HepG2 (cell line): Measurements from ENCODE around the gene TSNAXIP1. TPM values are rescaled to one million over a fixed set of nuclear protein-coding genes. Genes with fewer than 3 reads are reported as not detected.

Experiments
- ATAC-seq: fragments of 200-7000 bp; cut with Tn5 transposase; 3 replicates; pipeline ENCODE4 v1.9.1; 2020; ENCODE audit warnings: mild to moderate bottlenecking, moderate library complexity
- BruUV-seq: library from RNA; stranded (reverse); fragments of 400-500 nt; replicated peaks from 2 replicates; lab custom pipeline; 2021; lab: Mats Ljungman, UMichigan
- CTCF ChIA-PET: fragments of 300-600 bp; formaldehyde crosslinking; extraction: SDS; loops from one replicate; lab custom pipeline; 2021; ENCODE audit warnings: low total read pairs, inconsistent platforms, low intra/inter-chr PET ratio; lab: Yijun Ruan, JAX
- POLR2A ChIA-PET: fragments of 350-600 bp; sonication (Branson Sonifier 250); formaldehyde crosslinking; loops from one replicate; lab custom pipeline; 2020; ENCODE audit warnings: antibody characterized with exemption, inconsistent platforms; lab: Yijun Ruan, JAX
- DNase-seq: peaks from one replicate; pipeline ENCODE4 v3.0.0-alpha.2; 2015; ENCODE audit warnings: low spot score
- FAIRE-seq: peaks from 3 replicates; lab custom pipeline; 2011; peaks lifted over from hg19 to GRCh38; lab: Jason Lieb, UNC
- H2AFZ ChIP-seq: one replicate; pipeline ENCODE4 v1.6.1; 2011; ENCODE audit warnings: low read length, inconsistent platforms
- H3K27ac ChIP-seq: fragments of 300-600 bp; 3 replicates; pipeline ENCODE4 v1.8.0; 2011; ENCODE audit warnings: mixed run types, mild to moderate bottlenecking, mixed read lengths, low read length, inconsistent platforms; ENCODE audit not compliant: insufficient read depth; ENCODE audit errors: extremely low read length
- H3K27me3 ChIP-seq, 2 experiments: fragments of 200-600 bp in 1 of 2; 2 replicates in 1 of 2; 3 replicates in 1 of 2; pipeline versions ENCODE4 v1.6.0 to v1.8.0; 2011; ENCODE audit warnings: low read length in 2 of 2, mild to moderate bottlenecking in 2 of 2, moderate library complexity in 2 of 2, inconsistent platforms in 1 of 2; ENCODE audit not compliant: insufficient read depth in 2 of 2, control insufficient read depth in 1 of 2
- H3K36me3 ChIP-seq, 2 experiments: fragments of 200-600 bp in 1 of 2; replicated peaks in 1 of 2; 2 replicates in 1 of 2; 3 replicates in 1 of 2; pipeline versions ENCODE4 v1.5.1 to v1.8.0; 2011; ENCODE audit warnings: low read length in 2 of 2, inconsistent platforms in 1 of 2; ENCODE audit not compliant: insufficient read depth in 2 of 2, control insufficient read depth in 1 of 2
- H3K4me1 ChIP-seq: 2 replicates; pipeline ENCODE4 v1.5.1; 2012; ENCODE audit warnings: low read length, inconsistent platforms; ENCODE audit not compliant: insufficient read depth
- H3K4me2 ChIP-seq: 2 replicates; pipeline ENCODE4 v1.6.0; 2011; ENCODE audit warnings: low read depth, low read length, inconsistent platforms
- H3K4me3 ChIP-seq, 3 experiments: fragments of 200-600 bp in 1 of 3; sonication (generic), shearing (Covaris generic) in 1 of 3; replicated peaks in 1 of 3; 2 replicates each; pipeline ENCODE4 v1.5.1; 2011 to 2016; ENCODE audit warnings: low read length in 3 of 3, inconsistent platforms in 2 of 3, low read depth in 2 of 3, mild to moderate bottlenecking in 2 of 3, control low read depth in 1 of 3, mixed read lengths in 1 of 3; ENCODE audit not compliant: insufficient read depth in 1 of 3
- H3K79me2 ChIP-seq: one replicate; pipeline ENCODE4 v1.6.1; 2011; ENCODE audit warnings: low read length, inconsistent platforms; ENCODE audit not compliant: insufficient read depth
- H3K9ac ChIP-seq: 2 replicates; pipeline ENCODE4 v1.6.0; 2011; ENCODE audit warnings: mild to moderate bottlenecking, low read depth, low read length, inconsistent platforms; ENCODE audit not compliant: insufficient read depth
- H3K9me3 ChIP-seq: 2 replicates; pipeline ENCODE4 v1.5.1; 2012; ENCODE audit warnings: mild to moderate bottlenecking, low read length
- H4K20me1 ChIP-seq: 2 replicates; pipeline ENCODE4 v1.6.0; 2011; ENCODE audit warnings: inconsistent platforms, mild to moderate bottlenecking, low read length, moderate library complexity; ENCODE audit not compliant: insufficient read depth
- BCLAF1 ChIP-seq: fragments of 450-650 bp; IDR thresholded peaks from 2 replicates; pipeline ENCODE4 v1.6.1; 2017; ENCODE audit warnings: mild to moderate bottlenecking
- E2F2 ChIP-seq: sonication (generic); formaldehyde crosslinking; IDR thresholded peaks from 2 replicates; pipeline ENCODE4 v1.4.0; 2020; ENCODE audit warnings: missing genetic modification reagents, borderline replicate concordance
- FOXA3 ChIP-seq: IDR thresholded peaks from 2 replicates; pipeline ENCODE4 v1.6.1; 2016; ENCODE audit warnings: missing genetic modification reagents, missing compliant biosample characterization
- HIVEP1 ChIP-seq: sonication (generic); formaldehyde crosslinking; IDR thresholded peaks from 2 replicates; pipeline ENCODE4 v1.4.0; 2020; ENCODE audit warnings: mild to moderate bottlenecking, missing genetic modification reagents
- HNRNPUL1 ChIP-seq: fragments of 200-400 bp; formaldehyde crosslinking; IDR thresholded peaks from 2 replicates; pipeline ENCODE4 v1.6.1; 2017; ENCODE audit warnings: low read depth, mild to moderate bottlenecking, low read length, moderate library complexity
- IKZF4 ChIP-seq: sonication (generic); formaldehyde crosslinking; IDR thresholded peaks from 2 replicates; pipeline ENCODE4 v1.5.1; 2020; ENCODE audit warnings: borderline replicate concordance, mild to moderate bottlenecking, low read depth, missing genetic modification reagents; ENCODE audit errors: not compliant biosample characterization
- JUNB ChIP-seq: sonication (generic); formaldehyde crosslinking; IDR thresholded peaks from 2 replicates; pipeline ENCODE4 v1.8.0; 2022; ENCODE audit warnings: missing genetic modification reagents, mild to moderate bottlenecking, borderline replicate concordance
- JUND ChIP-seq: sonication (generic); formaldehyde crosslinking; IDR thresholded peaks from 2 replicates; pipeline ENCODE4 v1.8.0; 2022; ENCODE audit warnings: mild to moderate bottlenecking, missing genetic modification reagents
- LCORL ChIP-seq, 2 experiments: fragments of 450-650 bp in 1 of 2; sonication (generic) in 1 of 2; formaldehyde crosslinking in 1 of 2; IDR thresholded peaks; 2 replicates each; pipeline versions ENCODE4 v1.5.0 to v1.6.1; 2017 to 2020; ENCODE audit warnings: antibody characterized with exemption in 1 of 2, missing genetic modification reagents in 1 of 2
- RXRB ChIP-seq: IDR thresholded peaks from 2 replicates; pipeline ENCODE4 v1.6.1; 2016; ENCODE audit warnings: borderline replicate concordance, missing genetic modification reagents, missing compliant biosample characterization
- SNRNP70 ChIP-seq: fragments of 200-400 bp; formaldehyde crosslinking; IDR thresholded peaks from 2 replicates; pipeline ENCODE4 v1.6.1; 2017; ENCODE audit warnings: mild to moderate bottlenecking, low read depth, low read length, moderate library complexity
- SRSF1 ChIP-seq: fragments of 200-400 bp; formaldehyde crosslinking; optimal IDR thresholded peaks from 2 replicates; pipeline ENCODE3; 2017; ENCODE audit warnings: mild to moderate bottlenecking, low read depth, low read length, moderate library complexity
- ZBTB33 ChIP-seq: sonication (generic); formaldehyde crosslinking; IDR thresholded peaks from 2 replicates; pipeline ENCODE4 v1.4.0; 2020; ENCODE audit warnings: missing genetic modification reagents
- ZNF232 ChIP-seq: sonication (generic); formaldehyde crosslinking; IDR thresholded peaks from 2 replicates; pipeline ENCODE4 v1.4.0; 2020; ENCODE audit warnings: missing genetic modification reagents, borderline replicate concordance
- ZNF235 ChIP-seq: sonication (generic); formaldehyde crosslinking; IDR thresholded peaks from 2 replicates; pipeline ENCODE4 v1.8.1; 2023; ENCODE audit warnings: mild to moderate bottlenecking, missing genetic modification reagents, borderline replicate concordance
- ZNF704 ChIP-seq: sonication (generic); formaldehyde crosslinking; IDR thresholded peaks from 2 replicates; pipeline ENCODE4 v1.8.1; 2023; ENCODE audit warnings: mild to moderate bottlenecking, inconsistent platforms, moderate library complexity, missing genetic modification reagents, borderline replicate concordance
- WGBS: methylation state at CpG from one replicate; pipeline ENCODE4 v1.1.6; 2017; ENCODE audit warnings: low lambda C conversion rate; 5-methylcytosine and 5-hydroxymethylcytosine counted together
- in situ Hi-C: cut with HindIII; loops from 2 replicates; pipeline ENCODE4 v1.10.0; 2017; ENCODE audit warnings: low pct_unique_long_range_greater_than_20kb; ENCODE audit not compliant: extremely low pct_ligation_motif_present
- intact Hi-C: fragments of 100-400 bp; cut with micrococcal nuclease; formaldehyde crosslinking; loops from one replicate; pipeline ENCODE4 v1.10.0; 2022; ENCODE audit not compliant: unreplicated experiment
- polyA plus RNA-seq, 8 experiments: library from polyadenylated mRNA; depleted of rRNA in 3 of 8; stranded (reverse) in 7 of 8; unstranded in 1 of 8; fragments of >200 nt; fragmentation: Illumina TruSeq in 4 of 8; extraction: Trizol in 4 of 8; gene quantifications; 2 replicates each; pipeline versions ENCODE4 v1.2.1 to v1.2.3, GENCODE V29; 2011 to 2016; ENCODE audit warnings: low read depth in 4 of 8, missing spikeins in 1 of 8, mixed read lengths in 1 of 8; ENCODE audit not compliant: insufficient read depth in 1 of 8
- total RNA-seq, 5 experiments: library from RNA; depleted of rRNA; stranded (reverse); fragments of >200 nt; fragmentation: Illumina TruSeq; extraction: Trizol; gene quantifications; 2 replicates each; pipeline ENCODE4 v1.2.3, GENCODE V29; 2016; ENCODE audit warnings: low read depth in 1 of 5

Gene TSNAXIP1
- total and polyA plus RNA-seq, 2 of the 13 experiments (the other 11 are each of a cell fraction or from before 2014, with no cell fraction given): 0.37 to 0.86 TPM

- ATAC-seq: no peak
- intact Hi-C loops: loop anchor here (10.0 kb wide), 1 partner anchor 253 kb away; no protein-coding TSS in a partner anchor
- Histone ChIP-seq H3K27me3 (no peaks in the 10 kb centered on the region), H3K4me2 (no peak overlapping the region), H3K9me3 (no peaks in the 10 kb centered on the region), H3K4me3 (no peak overlapping the region), H4K20me1 (no peaks in the 10 kb centered on the region), H3K36me3 (no peaks in the 10 kb centered on the region), H3K9ac (no peak overlapping the region), H3K4me1 (peaks cover 13% of the 10 kb centered on the region), H3K27ac (no peak overlapping the region), H3K79me2 (no peaks in the 10 kb centered on the region), H2AFZ (no peak overlapping the region)
- WGBS: 92% methylated on average over 1 of the region's 1 CpG
- no peak for DNase-seq
- no peak for FAIRE-seq
- TF ChIP-seq JUND (CRISPR knock-in tag) (no peak), ZNF704 (CRISPR knock-in tag) (no peak), BCLAF1 (no peak), SNRNP70 (no peak), SRSF1 (no peak), FOXA3 (no peak), HNRNPUL1 (no peak), ZNF235 (CRISPR knock-in tag) (no peak), ZNF232 (no peak), JUNB (CRISPR knock-in tag) (no peak), E2F2 (CRISPR knock-in tag) (no peak), LCORL (IDR thresholded peaks at IDR 0.05) (no peak), LCORL (CRISPR knock-in tag; IDR thresholded peaks at IDR 0.05) (no peak), HIVEP1 (no peak), RXRB (CRISPR knock-in tag) (no peak), IKZF4 (CRISPR knock-in tag) (no peak), ZBTB33 (CRISPR knock-in tag) (no peak)
- in situ Hi-C loops: loop anchor here (10.0 kb wide), 1 partner anchor 233 kb away; no protein-coding TSS in a partner anchor
- POLR2A ChIA-PET: interaction anchor here (0.6 kb wide), 1 partner anchor 53 kb away, joined by 3 read pairs; no protein-coding TSS in a partner anchor
- BruUV-seq: no TSS peak
- CTCF ChIA-PET: interaction anchor here (1.7 kb wide), 1 partner anchor 139 kb away, joined by 3 read pairs; no protein-coding TSS in a partner anchor
Observed at GRCh38 chr16:67811899-67812298, 5.2 kb downstream of the TSNAXIP1 start.
